HG03354 (cell line): Measurements from ENCODE around the gene GLB1L3.
"Not testable (repeated sequence)": the region's sequence is repeated elsewhere in the genome, so short reads cannot be mapped to it uniquely, and the experiment has no call there.

ENCODE experiments used
- ATAC-seq: cut with Tn5 transposase; IDR thresholded peaks from one replicate; pipeline ENCODE4 v1.9.1; 2021; ENCODE audit warnings: mild to moderate bottlenecking; ENCODE audit not compliant: unreplicated experiment, poor library complexity, severe bottlenecking

GLB1L3 gene

GRCh38 chr11:134272381-134273316 lies 3.5 kb upstream of the GLB1L3 start:
- ATAC-seq = no peak

GRCh38 chr11:134273317-134273712 lies 2.9 kb upstream of the GLB1L3 start:
- ATAC-seq = no peak

- no peak for ATAC-seq
These were observed 1.0 kb upstream of the GLB1L3 start for GRCh38 chr11:134275188-134275533.

GRCh38 chr11:134276396-134277182 lies 410 bp downstream of the GLB1L3 start:
- ATAC-seq = peak; percentile 35

- no peak for ATAC-seq
These were observed 1.2 kb downstream of the GLB1L3 start for GRCh38 chr11:134277183-134278001.

GRCh38 chr11:134278356-134278755 lies 2.2 kb downstream of the GLB1L3 start:
- ATAC-seq = no peak

- not testable (repeated sequence) for ATAC-seq
These were observed 5.5 kb downstream of the GLB1L3 start for GRCh38 chr11:134281635-134282034.

GRCh38 chr11:134282121-134283045 lies 6.2 kb downstream of the GLB1L3 start:
- no peak for ATAC-seq

- ATAC-seq = no peak
These were observed 7.5 kb downstream of the GLB1L3 start for GRCh38 chr11:134283461-134284230.

- ATAC-seq = not testable (repeated sequence)
These were observed 8.2 kb downstream of the GLB1L3 start for GRCh38 chr11:134284349-134284748.

GRCh38 chr11:134287561-134287960 lies 11.4 kb downstream of the GLB1L3 start:
- ATAC-seq = no peak

GRCh38 chr11:134288486-134288885 lies 12.3 kb downstream of the GLB1L3 start:
- no peak for ATAC-seq

GRCh38 chr11:134289167-134289566 lies 13.0 kb downstream of the GLB1L3 start:
- ATAC-seq = no peak

- no peak for ATAC-seq
These were observed 13.6 kb downstream of the GLB1L3 start for GRCh38 chr11:134289789-134290188.

- no peak for ATAC-seq
These were observed 14.5 kb downstream of the GLB1L3 start for GRCh38 chr11:134290646-134291045.

- no peak for ATAC-seq
These were observed 15.0 kb downstream of the GLB1L3 start for GRCh38 chr11:134291196-134291595.

- ATAC-seq = no peak
These were observed 16.5 kb downstream of the GLB1L3 start for GRCh38 chr11:134292661-134293060.
